ENCODE data around the gene STK39.

The STK39 gene

DNA sequence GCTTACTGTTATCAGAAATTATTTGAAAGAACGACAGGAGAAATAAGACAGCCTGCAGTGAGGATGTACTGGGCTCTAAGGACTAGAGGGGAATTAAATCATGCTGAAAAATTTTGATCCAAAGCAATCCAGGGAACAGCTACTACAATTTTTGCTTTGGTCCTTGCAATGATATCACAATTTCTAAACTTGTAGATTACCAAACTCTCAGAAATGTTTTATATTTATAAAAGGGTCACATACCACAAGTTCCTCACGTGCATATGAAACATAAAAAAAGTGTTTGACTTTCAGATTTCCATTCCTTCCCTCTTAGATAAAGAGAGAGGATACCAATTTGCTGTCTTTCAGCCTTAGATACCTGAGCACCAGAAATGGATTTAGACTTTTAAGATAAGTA is 261.2 kb downstream of the STK39 start:
- no peak for DNase-seq

DNA sequence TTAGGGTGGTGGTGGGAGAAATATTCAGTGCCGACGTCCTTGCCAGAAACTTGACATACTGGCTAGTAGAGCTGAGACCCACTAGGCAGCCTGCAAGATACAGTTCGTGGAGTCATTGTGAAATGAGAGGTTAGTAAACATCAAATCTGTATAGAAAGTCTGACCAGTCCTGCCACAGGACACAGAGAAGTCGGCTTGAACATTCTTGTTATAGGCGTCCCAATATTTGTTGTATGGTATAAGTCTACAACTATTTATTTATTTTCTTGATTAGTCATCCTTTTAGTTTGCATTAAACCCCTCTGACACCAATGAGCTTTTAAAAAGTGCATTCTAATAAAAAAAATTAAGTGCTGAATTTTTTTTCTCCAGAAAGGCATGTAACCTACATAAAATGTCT is 265.4 kb downstream of the STK39 start:
- DNase-seq, result no peak

DNA sequence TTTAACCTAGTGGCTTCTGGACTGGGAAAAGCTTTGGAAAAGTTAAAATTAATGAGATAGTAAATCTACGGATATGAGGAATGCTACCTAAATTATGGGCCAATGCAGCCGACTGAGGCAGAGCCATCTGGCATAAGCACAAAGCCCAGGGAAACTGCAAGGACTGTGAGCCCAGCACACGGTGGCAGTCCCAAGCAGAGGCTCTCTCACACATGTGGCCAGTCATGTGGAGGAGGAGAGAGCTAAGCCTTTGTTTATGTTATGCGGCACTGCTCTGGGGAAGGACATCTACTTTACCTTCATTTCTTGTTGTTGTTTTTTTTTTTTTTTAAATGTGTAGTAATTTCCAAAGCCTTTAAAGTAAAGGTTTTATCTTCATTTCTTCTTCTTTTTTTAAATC is 267.0 kb downstream of the STK39 start:
- no peak for DNase-seq

DNA sequence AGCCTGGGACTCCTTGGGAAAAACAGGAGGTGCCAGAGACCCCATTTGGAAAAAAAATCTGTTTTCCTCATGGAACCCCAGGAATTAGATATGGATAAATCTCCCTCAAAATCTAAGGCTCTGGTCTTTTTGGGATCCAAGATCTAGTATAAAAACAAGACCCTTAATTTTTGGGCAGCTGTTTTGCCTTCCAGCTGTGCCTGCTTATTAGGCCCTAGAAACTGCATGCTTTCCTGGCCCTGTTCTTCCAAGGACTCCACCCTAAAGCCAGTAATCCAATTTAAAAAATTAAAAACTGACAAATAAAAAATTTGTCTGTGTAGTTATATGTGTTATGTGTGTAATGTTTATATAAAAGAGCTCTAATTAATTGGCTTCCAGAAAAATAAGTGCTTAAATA is 274.6 kb downstream of the STK39 start:
- no peak for DNase-seq

DNA sequence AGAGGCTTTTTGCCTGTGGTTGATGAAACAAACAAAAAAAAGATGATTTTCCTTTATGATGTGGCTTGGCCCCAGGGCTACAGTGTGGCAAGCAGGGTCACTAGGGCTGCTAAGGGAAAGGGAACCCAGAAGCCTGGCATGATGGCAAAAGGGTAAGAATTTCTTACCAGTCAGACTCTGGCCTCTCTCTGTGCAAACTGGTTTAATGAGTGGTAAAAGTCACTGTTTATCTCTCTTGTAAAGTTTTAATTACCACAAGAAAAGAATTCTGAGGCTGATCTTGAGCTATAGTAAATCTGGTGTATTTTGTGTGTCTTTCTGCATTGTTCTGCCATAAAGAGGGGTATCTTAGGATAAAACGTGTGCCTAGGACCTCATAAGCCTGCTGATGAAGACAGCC is 275.4 kb downstream of the STK39 start:
- DNase-seq, result no peak

- no peak for DNase-seq
These were observed 280.2 kb downstream of the STK39 start for GRCh38 chr2:167966937-167967913.

DNA sequence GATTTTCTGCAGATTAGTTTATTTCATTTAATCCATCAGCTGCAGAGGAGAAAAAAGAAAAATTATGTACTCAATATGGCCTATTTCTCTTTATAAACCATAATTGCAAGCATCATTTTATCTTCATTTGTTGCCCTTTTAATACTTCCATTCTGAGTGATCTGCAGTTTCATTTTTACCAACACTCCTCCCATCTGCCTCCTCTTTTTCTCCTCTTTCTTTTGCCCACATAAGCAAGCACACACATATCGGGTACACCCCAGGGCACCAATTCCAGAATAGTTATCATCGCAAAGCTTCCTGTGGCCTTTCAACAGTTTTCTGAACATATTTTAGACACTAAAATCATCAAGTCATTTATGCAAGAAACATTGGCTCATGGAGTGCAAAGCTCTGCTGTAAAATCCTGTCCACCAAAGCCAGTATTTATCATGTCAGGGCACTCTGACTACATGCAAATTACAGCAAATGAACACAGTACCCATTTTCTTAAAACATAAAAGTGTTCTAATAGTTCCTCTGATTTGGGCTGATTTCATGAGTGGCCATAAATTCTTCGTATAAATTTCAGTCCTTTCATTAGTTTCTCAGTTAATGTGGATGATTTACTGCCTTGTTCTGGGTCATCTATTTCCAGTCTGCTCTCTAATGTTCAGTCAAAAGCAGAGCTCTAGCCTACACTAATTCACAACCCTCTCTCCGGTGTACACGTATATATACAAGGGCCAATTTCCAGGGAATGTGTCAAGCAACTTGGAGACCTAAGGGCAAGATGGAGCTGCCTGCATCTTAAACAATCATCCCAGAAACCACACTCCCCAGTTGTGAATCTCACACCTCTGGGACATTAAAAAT is 281.3 kb downstream of the STK39 start:
- DNase-seq, result no peak

- no peak for DNase-seq
These were observed 282.6 kb downstream of the STK39 start for GRCh38 chr2:167964650-167965413.

- DNase-seq, result no peak
These were observed 283.3 kb downstream of the STK39 start for GRCh38 chr2:167963899-167964649.

DNA sequence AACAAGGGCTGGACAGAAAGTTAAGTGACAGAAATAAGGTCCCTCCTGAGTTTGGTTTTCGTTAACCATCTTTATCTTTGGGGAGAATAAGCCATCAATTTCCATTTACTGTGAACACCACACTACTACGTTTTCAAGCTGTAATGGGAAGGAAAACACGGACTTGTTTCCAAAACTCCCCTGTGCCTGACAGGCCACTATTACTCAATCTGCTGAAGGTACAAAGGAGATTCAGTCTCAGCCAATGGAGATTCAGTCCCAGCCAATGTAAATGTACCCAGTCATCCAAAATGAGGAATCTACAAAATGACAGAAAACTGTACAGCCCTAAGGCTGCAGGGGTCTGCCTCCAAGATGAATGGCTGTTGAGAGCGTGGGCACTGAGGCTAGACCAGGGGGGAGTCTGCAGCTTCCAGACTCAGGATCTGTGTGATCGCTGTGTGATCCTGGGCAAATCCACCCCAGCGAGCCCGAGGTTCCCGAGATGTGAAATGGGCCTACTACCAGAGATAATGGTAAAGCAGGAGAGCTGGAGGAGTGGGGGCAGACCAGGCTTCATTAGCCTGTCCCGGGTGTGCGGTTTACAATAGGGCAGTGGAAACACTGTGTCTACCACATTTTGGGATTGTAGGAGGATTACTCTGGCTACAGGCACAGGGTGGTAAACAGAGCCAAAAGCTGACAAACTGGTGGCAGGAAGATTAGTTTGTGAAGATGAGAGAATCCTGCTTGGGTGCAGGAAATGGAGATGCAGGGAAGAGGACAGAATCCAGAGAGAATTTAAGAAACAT is 284.8 kb downstream of the STK39 start:
- DNase-seq, result no peak

GRCh38 chr2:167961536-167962048 is 285.8 kb downstream of the STK39 start:
- no peak for DNase-seq

GRCh38 chr2:167960089-167960747 is 287.2 kb downstream of the STK39 start:
- no peak for DNase-seq

DNA sequence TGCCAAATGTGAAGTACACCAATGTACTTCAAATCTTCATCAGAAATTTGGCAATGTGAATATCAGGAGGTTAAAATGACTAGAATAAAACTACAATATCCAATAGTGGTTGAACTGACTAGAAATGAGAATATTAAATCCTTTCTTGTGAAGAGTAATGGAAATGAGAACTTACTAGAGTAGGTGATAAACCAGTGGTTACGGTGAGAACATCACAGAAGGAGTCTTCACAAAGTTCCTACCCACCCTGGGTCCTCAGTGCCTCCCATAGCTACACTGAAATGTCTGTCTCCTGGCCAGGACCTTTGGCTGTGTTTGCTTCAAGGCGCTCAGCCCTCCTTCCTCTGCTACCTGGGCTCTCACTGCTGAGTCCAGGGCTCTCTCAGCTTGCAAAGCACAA is 289.7 kb downstream of the STK39 start:
- DNase-seq, result no peak

- DNase-seq, result no peak
These were observed 292.0 kb downstream of the STK39 start for GRCh38 chr2:167955264-167955906.

DNA sequence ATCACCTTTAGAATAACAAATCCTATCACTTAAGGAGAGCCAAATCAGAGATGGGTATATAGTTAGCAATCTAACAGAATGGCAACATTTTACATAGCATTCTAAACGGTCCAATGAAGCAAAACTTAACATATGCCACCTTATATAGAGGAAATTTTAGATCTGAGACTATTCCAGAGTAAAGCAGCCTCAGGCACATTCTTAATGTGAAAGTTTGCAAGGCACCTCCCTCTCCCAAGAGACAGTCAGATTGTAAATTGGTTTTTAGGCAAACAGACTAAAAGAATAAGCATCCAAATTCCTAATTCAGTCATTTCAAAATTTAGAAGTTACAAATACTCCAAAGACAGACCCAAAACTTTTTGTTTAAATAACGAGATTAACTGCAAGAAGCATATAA is 292.9 kb downstream of the STK39 start:
- no peak for DNase-seq

DNA sequence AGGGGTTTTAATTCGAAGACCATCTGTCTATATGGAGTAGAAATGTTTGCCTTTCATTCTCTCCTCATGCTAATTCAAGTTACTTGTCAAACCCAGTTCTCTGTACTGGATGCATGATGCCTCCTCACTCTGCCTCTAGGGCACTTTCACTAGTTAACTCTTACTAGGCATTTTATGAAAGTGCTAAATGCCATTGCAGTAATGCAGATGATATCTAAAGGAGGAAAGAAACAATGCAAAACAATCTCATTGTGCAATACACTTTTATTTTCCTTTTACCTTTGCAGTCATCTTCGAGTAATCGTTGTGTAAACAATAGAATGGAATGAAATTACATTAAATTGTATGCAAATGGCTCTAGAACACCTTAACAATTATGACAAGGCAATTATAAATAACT is 293.6 kb downstream of the STK39 start:
- no peak for DNase-seq

DNA sequence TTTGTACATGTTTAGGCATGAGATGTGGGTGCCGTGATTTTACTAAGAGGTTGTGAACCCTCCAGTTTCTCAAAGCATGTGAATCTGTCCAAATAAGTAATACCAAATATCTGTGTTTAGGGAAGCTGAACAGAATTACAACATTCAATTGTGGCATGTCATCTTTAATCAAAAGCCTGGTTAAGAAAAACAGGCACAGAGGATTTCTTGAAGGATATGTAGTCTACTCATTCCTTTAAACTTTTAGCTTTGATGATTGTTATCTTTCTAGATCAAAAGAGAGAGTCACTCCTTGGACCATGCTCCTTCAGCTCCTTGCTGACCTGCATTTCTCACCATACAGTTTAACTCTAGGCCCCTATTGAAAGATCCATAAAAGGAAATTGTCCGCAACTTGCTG is 296.8 kb downstream of the STK39 start:
- no peak for DNase-seq

DNA sequence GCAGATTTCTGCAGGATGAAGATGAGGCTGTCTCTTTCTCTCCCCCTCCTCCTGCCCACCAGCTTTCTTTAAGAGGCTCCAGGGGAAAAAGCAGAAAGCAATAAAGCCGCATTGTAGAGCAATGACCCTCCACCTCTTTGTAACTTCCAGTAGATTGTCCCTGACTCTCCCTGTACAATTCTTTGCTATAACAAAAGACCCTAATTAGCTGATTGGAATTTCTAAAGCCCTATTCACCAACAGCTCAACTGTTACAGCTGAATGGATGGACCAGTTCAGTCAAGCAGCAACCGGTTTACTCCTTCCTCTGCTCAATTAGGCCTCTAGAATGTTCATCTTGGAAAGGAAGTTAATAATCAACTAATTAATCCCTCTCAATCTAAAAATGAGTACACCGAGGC is 301.0 kb downstream of the STK39 start:
- DNase-seq, result no peak

DNA sequence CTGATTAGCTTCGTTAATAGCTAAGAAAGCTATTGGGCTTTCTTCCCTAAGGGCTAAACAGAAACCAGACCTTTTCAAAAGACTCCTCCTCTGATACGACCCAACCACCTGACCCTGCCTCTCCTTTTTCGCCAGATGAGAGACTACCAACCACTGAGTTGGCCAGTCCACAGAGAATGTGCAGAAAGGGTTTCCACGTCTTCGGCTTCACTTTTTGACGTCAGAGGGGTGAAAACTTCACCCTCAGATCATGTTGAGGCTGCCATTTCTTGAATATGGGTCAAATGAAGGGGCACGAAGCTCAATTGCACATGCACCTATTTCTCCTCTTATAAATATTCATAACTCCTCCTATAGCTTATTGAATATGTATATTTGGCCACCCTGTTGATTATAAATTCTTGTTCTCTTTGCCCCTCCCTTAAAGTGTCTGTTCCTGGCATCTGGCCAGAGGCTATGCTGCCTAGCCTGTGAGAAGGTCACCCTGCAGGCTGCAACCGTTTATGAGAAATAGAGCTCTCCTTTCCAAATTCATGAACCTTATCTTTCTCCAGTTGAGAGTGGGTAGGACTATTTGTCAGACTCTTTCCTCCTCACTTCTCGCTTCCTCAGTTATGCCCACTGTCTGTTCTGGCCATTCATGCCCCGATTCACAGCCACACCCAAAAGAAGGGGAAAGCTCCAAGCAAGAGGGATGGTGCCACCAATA is 301.6 kb downstream of the STK39 start:
- no peak for DNase-seq

Data from CD4-positive, alpha-beta T cell treated with Interleukin-4 for 4 hours (primary cell).